T-cell (primary cell): Measurements from ENCODE around the gene GIPC1. TPM values are rescaled to one million over a fixed set of nuclear protein-coding genes. Genes with fewer than 3 reads are reported as not detected.

Experiments used
- ATAC-seq, 4 experiments: fragments of 200-7000 bp in 3 of 4; fragments of 150-1000 bp in 1 of 4; cut with Tn5 transposase; replicated peaks in 1 of 4; 1 replicate in 3 of 4; 2 replicates in 1 of 4; pipeline ENCODE4 v1.10.0; 2021; ENCODE audit warnings: moderate library complexity in 3 of 4, mild to moderate bottlenecking in 2 of 4, moderate number of reproducible peaks in 1 of 4
- CTCF ChIA-PET, 2 donors: fragments of 300-600 bp; sonication (Branson Sonifier 250); formaldehyde crosslinking; loops; one replicate each; lab custom pipeline; 2022; ENCODE audit warnings: antibody characterized with exemption in 2 of 2; lab: Charles Lee
- POLR2A ChIA-PET, 2 donors: fragments of 300-600 bp; sonication (Branson Sonifier 250); formaldehyde crosslinking; loops; one replicate each; lab custom pipeline; 2022; ENCODE audit warnings: antibody characterized with exemption in 2 of 2; lab: Charles Lee
- DNase-seq, 35 experiments: peaks; one replicate each; pipeline versions ENCODE4 v3.0.0 to v3.0.0-alpha.2; 2013 to 2023
- H3K27ac ChIP-seq: one replicate; pipeline ENCODE4 v1.5.1; 2013; ENCODE audit warnings: low read length
- H3K27me3 ChIP-seq, 2 experiments: replicated peaks in 1 of 2; 1 replicate in 1 of 2; 2 replicates in 1 of 2; pipeline versions ENCODE4 v1.6.1 to v1.7.0; 2013; ENCODE audit warnings: low read length in 1 of 2, mixed read lengths in 1 of 2; ENCODE audit not compliant: control insufficient read depth in 2 of 2, insufficient read depth in 2 of 2; ENCODE audit errors: extremely low read depth in 1 of 2
- H3K36me3 ChIP-seq, 2 donors: 1 replicate in 1 of 2; 2 replicates in 1 of 2; pipeline versions ENCODE4 v1.6.1 to v1.7.0; 2013; ENCODE audit warnings: low read length in 1 of 2; ENCODE audit not compliant: control insufficient read depth in 2 of 2, insufficient read depth in 1 of 2; ENCODE audit errors: extremely low read depth in 1 of 2
- H3K4me1 ChIP-seq, 2 experiments: 1 replicate in 1 of 2; 2 replicates in 1 of 2; pipeline versions ENCODE4 v1.6.1 to v1.7.0; 2013; ENCODE audit warnings: low read length in 2 of 2, mixed read lengths in 1 of 2; ENCODE audit not compliant: insufficient read depth in 2 of 2, control insufficient read depth in 1 of 2; ENCODE audit errors: extremely low read depth in 1 of 2
- H3K4me3 ChIP-seq, 2 donors: 1 replicate in 1 of 2; 2 replicates in 1 of 2; pipeline versions ENCODE4 v1.5.1 to v1.7.0; 2013; ENCODE audit warnings: mild to moderate bottlenecking in 2 of 2, low read length in 1 of 2, moderate library complexity in 1 of 2; ENCODE audit not compliant: control insufficient read depth in 1 of 2; ENCODE audit errors: extremely low read depth in 1 of 2
- H3K9me3 ChIP-seq: 2 replicates; pipeline ENCODE4 v1.7.0; 2013
- H3K27ac Mint-ChIP-seq, 2 donors: one replicate each; pipeline ENCODE4 v1.8.0; 2020 to 2021; ENCODE audit warnings: mild to moderate bottlenecking in 2 of 2, mixed read lengths in 2 of 2
- H3K27me3 Mint-ChIP-seq, 2 donors: one replicate each; pipeline ENCODE4 v1.8.0; 2021 to 2022; ENCODE audit warnings: mixed read lengths in 2 of 2
- H3K36me3 Mint-ChIP-seq: one replicate; pipeline ENCODE4 v1.8.0; 2021; ENCODE audit warnings: mixed read lengths
- H3K4me1 Mint-ChIP-seq, 3 donors: one replicate each; pipeline ENCODE4 v1.8.0; 2020 to 2022; ENCODE audit warnings: mixed read lengths in 3 of 3, mild to moderate bottlenecking in 1 of 3
- H3K4me3 Mint-ChIP-seq, 3 donors: one replicate each; pipeline ENCODE4 v1.8.0; 2020 to 2022; ENCODE audit warnings: mild to moderate bottlenecking in 3 of 3, mixed read lengths in 3 of 3, moderate library complexity in 3 of 3
- H3K9me3 Mint-ChIP-seq, 3 donors: one replicate each; pipeline ENCODE4 v1.8.0; 2020 to 2022; ENCODE audit warnings: mixed read lengths in 3 of 3
- WGBS: methylation state at CpG from one replicate; pipeline ENCODE4 v1.1.5; 2013; ENCODE audit warnings: missing lambda C conversion rate; ENCODE audit not compliant: insufficient coverage; 5-methylcytosine and 5-hydroxymethylcytosine counted together
- total RNA-seq, 35 experiments: library from RNA in 6 of 35; stranded (reverse) in 6 of 35; fragments of 120-200 nt in 1 of 35; gene quantifications; one replicate each; pipeline versions ENCODE4 v1.2.1 to v1.2.4 and lab custom pipeline; 2013 to 2026

Gene GIPC1
- total RNA-seq, 5 donors from 2014 or later (not counting 1 experiment from before 2014, with no cell fraction given): 27.5 to 44.4 (median 35.4) TPM

- Histone ChIP-seq H3K9me3 (no peaks in the 10 kb centered on the region), H3K36me3 (peaks cover 2 to 30% of the 10 kb centered on the region in 2 donors), H3K4me3 (peak overlapping the region; percentile 88 to 89), H3K4me1 (peaks cover 20 to 64% of the 10 kb centered on the region in 2 experiments), H3K27ac (peak overlapping the region; percentile 59), H3K27me3 (no peaks in the 10 kb centered on the region)
- Mint-ChIP-seq H3K36me3 (peaks cover 30% of the 10 kb centered on the region), H3K27me3 (no peaks in the 10 kb centered on the region), H3K4me3 (peak overlapping the region; percentile 90 to 94 (median 93)), H3K27ac (peak overlapping the region; percentile 85 to 93), H3K4me1 (peaks cover 60 to 64% (median 63%) of the 10 kb centered on the region in 3 donors), H3K9me3 (no peaks in the 10 kb centered on the region)
- ATAC-seq (no peak), DNase-seq (peak in 4 of 35 experiments; percentile 21 to 32 (median 27))
- POLR2A ChIA-PET: interaction anchor here (0.5 to 3.8 kb wide), 6 partner anchors 7 to 119 kb away, joined by 3 to 35 read pairs (median 8); no protein-coding TSS in a partner anchor
- 27% methylated on average over 13 of the region's 22 CpGs for WGBS
- CTCF ChIA-PET: interaction anchor here in 1 of 2 donors (0.7 to 1.9 kb wide), 3 partner anchors 9 to 10 kb away, joined by 3 to 12 read pairs (median 5); no protein-coding TSS in a partner anchor
Observed at GRCh38 chr19:14516746-14517438, 21.0 kb upstream of the GIPC1 start.

- Histone ChIP-seq H3K9me3 (no peaks in the 10 kb centered on the region), H3K27ac (peak overlapping the region; percentile 3), H3K27me3 (no peaks in the 10 kb centered on the region), H3K4me1 (peaks cover 15 to 56% of the 10 kb centered on the region in 2 experiments), H3K36me3 (peaks cover 2 to 30% of the 10 kb centered on the region in 2 donors), H3K4me3 (peak overlapping the region; percentile 88 to 89)
- no peak for DNase-seq
- H3K9me3 Mint-ChIP-seq: no peaks in the 10 kb centered on the region
- peaks cover 58 to 60% (median 60%) of the 10 kb centered on the region in 3 donors for H3K4me1 Mint-ChIP-seq
- peak overlapping the region; percentile 85 to 93 for H3K27ac Mint-ChIP-seq
- peak overlapping the region; percentile 90 to 94 (median 93) for H3K4me3 Mint-ChIP-seq
- no peak for ATAC-seq
- ChIA-PET POLR2A (interaction anchor here (0.5 to 3.8 kb wide), 6 partner anchors 9 to 718 kb away, joined by 3 to 35 read pairs (median 7); no protein-coding TSS in a partner anchor), CTCF (interaction anchor here in 1 of 2 donors (1.1 to 1.9 kb wide), 2 partner anchors 10 kb away, joined by 4 to 5 read pairs; no protein-coding TSS in a partner anchor)
- 58% methylated on average over 10 of the region's 15 CpGs for WGBS
- no peaks in the 10 kb centered on the region for H3K27me3 Mint-ChIP-seq
- H3K36me3 Mint-ChIP-seq: peaks cover 30% of the 10 kb centered on the region
Observed at GRCh38 chr19:14516048-14516534, 20.2 kb upstream of the GIPC1 start.

- H3K27me3 ChIP-seq: no peaks in the 10 kb centered on the region
- H3K4me3 Mint-ChIP-seq: peak overlapping the region; percentile 90 to 94 (median 93)
- ChIA-PET POLR2A (interaction anchor here (0.7 to 3.8 kb wide), 5 partner anchors 8 to 718 kb away, joined by 4 to 35 read pairs (median 8); no protein-coding TSS in a partner anchor), CTCF (interaction anchor here in 1 of 2 donors (1.1 to 1.9 kb wide), 2 partner anchors 9 to 10 kb away, joined by 4 to 5 read pairs; no protein-coding TSS in a partner anchor)
- H3K4me1 Mint-ChIP-seq: peaks cover 62 to 66% (median 65%) of the 10 kb centered on the region in 3 donors
- H3K27me3 Mint-ChIP-seq: no peaks in the 10 kb centered on the region
- peak overlapping the region; percentile 3 for H3K27ac ChIP-seq
- peaks cover 15 to 51% of the 10 kb centered on the region in 2 experiments for H3K4me1 ChIP-seq
- peaks cover 2 to 30% of the 10 kb centered on the region in 2 donors for H3K36me3 ChIP-seq
- ATAC-seq (no peak), DNase-seq (no peak)
- WGBS: no CpG with 5 or more reads among the region's 8 CpGs
- H3K4me3 ChIP-seq: peak overlapping the region; percentile 88 to 89
- peaks cover 30% of the 10 kb centered on the region for H3K36me3 Mint-ChIP-seq
- no peaks in the 10 kb centered on the region for H3K9me3 Mint-ChIP-seq
- peak overlapping the region; percentile 85 to 93 for H3K27ac Mint-ChIP-seq
- H3K9me3 ChIP-seq: no peaks in the 10 kb centered on the region
Observed at GRCh38 chr19:14515501-14516047, 19.6 kb upstream of the GIPC1 start.

- H3K36me3 Mint-ChIP-seq: peaks cover 30% of the 10 kb centered on the region
- POLR2A ChIA-PET: interaction anchor here (0.5 to 1.3 kb wide), 6 partner anchors 9 to 293 kb away, joined by 3 to 4 read pairs (median 3); partner anchors contain the start of gene GIPC1 (in 1 of the 2)
- no peak for ATAC-seq
Observed at GRCh38 chr19:14514215-14514863, 18.4 kb upstream of the GIPC1 start.

GRCh38 chr19:14512406-14512961, 16.6 kb upstream of the GIPC1 start:
- POLR2A ChIA-PET: interaction anchor here in 1 of 2 donors (0.7 kb wide), 1 partner anchor 8 kb away, joined by 3 read pairs; no protein-coding TSS in a partner anchor

More at GRCh38 chr19:14514215-14514863, 18.4 kb upstream of the GIPC1 start:
- peaks cover 11 to 39% of the 10 kb centered on the region in 2 experiments for H3K4me1 ChIP-seq
- H3K4me3 Mint-ChIP-seq: peak overlapping the region; percentile 90 to 94 (median 93)
- H3K27ac ChIP-seq: no peak overlapping the region
- no peaks in the 10 kb centered on the region for H3K9me3 ChIP-seq
- no peaks in the 10 kb centered on the region for H3K27me3 ChIP-seq
- peak in 1 of 35 experiments; percentile 9 for DNase-seq
- H3K9me3 Mint-ChIP-seq: no peaks in the 10 kb centered on the region
- peak overlapping the region; percentile 77 to 85 for H3K27ac Mint-ChIP-seq
- peaks cover 57 to 60% (median 60%) of the 10 kb centered on the region in 3 donors for H3K4me1 Mint-ChIP-seq
- H3K4me3 ChIP-seq: no peak overlapping the region
- 89% methylated on average over 6 of the region's 8 CpGs for WGBS
- no peaks in the 10 kb centered on the region for H3K27me3 Mint-ChIP-seq
- H3K36me3 ChIP-seq: peaks cover 2 to 30% of the 10 kb centered on the region in 2 donors
- CTCF ChIA-PET: no interaction called here

More at GRCh38 chr19:14512406-14512961, 16.6 kb upstream of the GIPC1 start:
- H3K4me3 Mint-ChIP-seq: no peak overlapping the region
- Histone ChIP-seq H3K4me1 (peaks cover 11 to 48% of the 10 kb centered on the region in 2 experiments), H3K9me3 (no peaks in the 10 kb centered on the region), H3K27me3 (no peaks in the 10 kb centered on the region), H3K4me3 (no peak overlapping the region), H3K36me3 (peaks cover 2 to 30% of the 10 kb centered on the region in 2 donors), H3K27ac (no peak overlapping the region)
- peaks cover 30% of the 10 kb centered on the region for H3K36me3 Mint-ChIP-seq
- H3K9me3 Mint-ChIP-seq: no peaks in the 10 kb centered on the region
- DNase-seq (no peak), ATAC-seq (no peak)
- peak overlapping the region; percentile 57 to 58 for H3K27ac Mint-ChIP-seq
- WGBS: 94% methylated on average over 11 of the region's 14 CpGs
- peaks cover 63 to 67% (median 67%) of the 10 kb centered on the region in 3 donors for H3K4me1 Mint-ChIP-seq
- CTCF ChIA-PET: interaction anchor here in 1 of 2 donors (0.6 kb wide), 1 partner anchor 26 kb away, joined by 5 read pairs; no protein-coding TSS in a partner anchor
- no peaks in the 10 kb centered on the region for H3K27me3 Mint-ChIP-seq
